SU-DHL-6 (cell line): ENCODE data around the gene TMEM232.

ENCODE experiments used
- H2AFZ ChIP-seq: fragments of 200-600 bp; sonication (generic); 2 replicates; pipeline ENCODE4 v1.6.1; 2014; ENCODE audit warnings: low read depth, mild to moderate bottlenecking, moderate library complexity, mixed read lengths, antibody characterized with exemption, low read length; ENCODE audit not compliant: severe bottlenecking
- H3F3A ChIP-seq: fragments of 200-600 bp; shearing (Covaris generic); 2 replicates; pipeline ENCODE4 v1.6.0; 2016; ENCODE audit warnings: antibody characterized with exemption, mild to moderate bottlenecking; ENCODE audit not compliant: insufficient read depth
- H3K27ac ChIP-seq: fragments of 200-600 bp; sonication (generic); 2 replicates; pipeline ENCODE4 v1.5.1; 2016; ENCODE audit warnings: low read depth, mild to moderate bottlenecking, low read length, moderate library complexity, mixed read lengths
- H3K27me3 ChIP-seq: fragments of 200-600 bp; sonication (generic), shearing (Covaris generic); 2 replicates; pipeline ENCODE4 v1.6.0; 2014; ENCODE audit warnings: mild to moderate bottlenecking, low read length
- H3K36me3 ChIP-seq: fragments of 200-600 bp; sonication (generic); 2 replicates; pipeline ENCODE4 v1.6.1; 2014; ENCODE audit warnings: mild to moderate bottlenecking, low read length, mixed read lengths
- H3K4me2 ChIP-seq: fragments of 300-600, 200-600 bp; shearing (Covaris generic), sonication (generic); 2 replicates; pipeline ENCODE4 v1.6.0; 2014; ENCODE audit warnings: low read length, low read depth, mild to moderate bottlenecking; ENCODE audit not compliant: poor library complexity, severe bottlenecking
- H3K4me3 ChIP-seq: fragments of 200-600 bp; sonication (generic); 2 replicates; pipeline ENCODE4 v1.5.1; 2014; ENCODE audit warnings: antibody characterized with exemption, low read length, mild to moderate bottlenecking, mixed read lengths; ENCODE audit not compliant: insufficient read depth, poor library complexity, severe bottlenecking
- H3K79me2 ChIP-seq: fragments of 200-600 bp; sonication (generic); 2 replicates; pipeline ENCODE4 v1.6.1; 2014; ENCODE audit warnings: mild to moderate bottlenecking, low read length, moderate library complexity; ENCODE audit not compliant: insufficient read depth
- H3K9ac ChIP-seq: fragments of 200-600 bp; sonication (generic); 2 replicates; pipeline ENCODE4 v1.7.0; 2014; ENCODE audit warnings: mild to moderate bottlenecking, low read length
- H3K9me2 ChIP-seq: fragments of 200-600 bp; sonication (generic); replicated peaks from 2 replicates; pipeline ENCODE4 v1.6.1; 2014; ENCODE audit warnings: low read length; ENCODE audit not compliant: insufficient read depth
- H3K9me3 ChIP-seq: fragments of 200-600 bp; sonication (generic); 2 replicates; pipeline ENCODE4 v1.6.1; 2014; ENCODE audit warnings: low read length, mixed read lengths; ENCODE audit not compliant: insufficient read depth
- H4K20me1 ChIP-seq: fragments of 200-600 bp; sonication (generic); 2 replicates; pipeline ENCODE4 v1.6.1; 2014; ENCODE audit warnings: low read depth, mild to moderate bottlenecking, antibody characterized with exemption, low read length, moderate library complexity, mixed read lengths
- EZH2phosphoT487 ChIP-seq: fragments of 200-600 bp; sonication (generic), shearing (Covaris generic); conservative IDR thresholded peaks from 2 replicates; pipeline ENCODE4 v1.6.1; 2018; ENCODE audit warnings: mild to moderate bottlenecking, antibody characterized with exemption, low read length, moderate library complexity, mixed read lengths
- TF ChIP-seq, protein P1 (sequence below): fragments of 200-600 bp; sonication (generic); IDR thresholded peaks from one replicate; pipeline ENCODE4 v1.5.1; 2017; ENCODE audit warnings: antibody characterized with exemption, mild to moderate bottlenecking, low read length, moderate library complexity; ENCODE audit not compliant: insufficient read depth, poor library complexity, severe bottlenecking

TMEM232 gene

DNA sequence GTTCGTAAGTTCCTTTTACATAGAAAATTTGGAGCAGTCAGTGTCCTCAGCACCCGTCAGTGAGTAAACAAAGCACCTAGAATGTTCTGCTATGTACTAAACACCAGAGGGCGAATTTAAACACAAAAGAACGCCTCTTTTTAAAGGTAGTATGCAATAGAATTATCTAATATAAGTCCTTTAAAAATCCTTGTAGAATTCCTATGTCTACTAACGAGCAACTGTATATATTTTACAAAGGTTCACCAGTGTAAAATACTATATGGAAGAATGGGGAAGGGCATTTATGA, 499 bp upstream of the TMEM232 start:
- no peaks in the 10 kb centered on the region for H3F3A ChIP-seq
- H3K27ac ChIP-seq: no peak overlapping the region
- no peak for TF ChIP-seq EZH2phosphoT487
- TF ChIP-seq, protein P1, sequence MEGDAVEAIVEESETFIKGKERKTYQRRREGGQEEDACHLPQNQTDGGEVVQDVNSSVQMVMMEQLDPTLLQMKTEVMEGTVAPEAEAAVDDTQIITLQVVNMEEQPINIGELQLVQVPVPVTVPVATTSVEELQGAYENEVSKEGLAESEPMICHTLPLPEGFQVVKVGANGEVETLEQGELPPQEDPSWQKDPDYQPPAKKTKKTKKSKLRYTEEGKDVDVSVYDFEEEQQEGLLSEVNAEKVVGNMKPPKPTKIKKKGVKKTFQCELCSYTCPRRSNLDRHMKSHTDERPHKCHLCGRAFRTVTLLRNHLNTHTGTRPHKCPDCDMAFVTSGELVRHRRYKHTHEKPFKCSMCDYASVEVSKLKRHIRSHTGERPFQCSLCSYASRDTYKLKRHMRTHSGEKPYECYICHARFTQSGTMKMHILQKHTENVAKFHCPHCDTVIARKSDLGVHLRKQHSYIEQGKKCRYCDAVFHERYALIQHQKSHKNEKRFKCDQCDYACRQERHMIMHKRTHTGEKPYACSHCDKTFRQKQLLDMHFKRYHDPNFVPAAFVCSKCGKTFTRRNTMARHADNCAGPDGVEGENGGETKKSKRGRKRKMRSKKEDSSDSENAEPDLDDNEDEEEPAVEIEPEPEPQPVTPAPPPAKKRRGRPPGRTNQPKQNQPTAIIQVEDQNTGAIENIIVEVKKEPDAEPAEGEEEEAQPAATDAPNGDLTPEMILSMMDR: no peak
- H3K27me3 ChIP-seq: no peaks in the 10 kb centered on the region
- H3K36me3 ChIP-seq: no peaks in the 10 kb centered on the region
- no peak overlapping the region for H2AFZ ChIP-seq
- no peaks in the 10 kb centered on the region for H3K9me2 ChIP-seq
- no peaks in the 10 kb centered on the region for H4K20me1 ChIP-seq
- H3K9ac ChIP-seq: no peak overlapping the region
- H3K4me2 ChIP-seq: no peak overlapping the region
- H3K79me2 ChIP-seq: no peaks in the 10 kb centered on the region
- H3K9me3 ChIP-seq: no peaks in the 10 kb centered on the region
- no peak overlapping the region for H3K4me3 ChIP-seq

DNA sequence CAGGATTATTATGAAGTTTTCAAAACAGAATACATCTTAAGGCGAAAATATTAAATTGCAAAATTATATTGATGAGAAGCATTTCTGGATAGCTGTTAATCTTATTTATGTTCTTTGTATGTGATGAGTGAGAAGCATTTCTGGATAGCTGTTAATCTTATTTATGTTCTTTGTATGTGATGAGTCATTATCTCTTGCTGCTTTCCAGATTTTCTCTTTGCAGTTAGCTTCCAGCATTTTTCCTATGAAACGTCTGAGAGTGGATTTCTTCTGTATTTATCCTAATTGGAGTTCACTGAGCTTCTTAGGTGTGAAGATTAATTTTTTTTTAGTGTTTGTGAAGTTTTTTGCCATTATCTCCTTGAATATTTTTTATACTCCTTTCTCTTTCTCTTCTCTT, 8.2 kb downstream of the TMEM232 start:
- no peak overlapping the region for H3K4me3 ChIP-seq
- H3K27me3 ChIP-seq: no peaks in the 10 kb centered on the region
- no peaks in the 10 kb centered on the region for H3K36me3 ChIP-seq
- no peaks in the 10 kb centered on the region for H3K9me2 ChIP-seq
- TF ChIP-seq, protein P1: no peak
- no peak for TF ChIP-seq EZH2phosphoT487
- no peak overlapping the region for H3K27ac ChIP-seq
- H3K9ac ChIP-seq: no peak overlapping the region
- H2AFZ ChIP-seq: no peak overlapping the region
- H4K20me1 ChIP-seq: no peaks in the 10 kb centered on the region
- no peaks in the 10 kb centered on the region for H3F3A ChIP-seq
- no peak overlapping the region for H3K4me2 ChIP-seq
- H3K9me3 ChIP-seq: no peaks in the 10 kb centered on the region
- no peaks in the 10 kb centered on the region for H3K79me2 ChIP-seq

DNA sequence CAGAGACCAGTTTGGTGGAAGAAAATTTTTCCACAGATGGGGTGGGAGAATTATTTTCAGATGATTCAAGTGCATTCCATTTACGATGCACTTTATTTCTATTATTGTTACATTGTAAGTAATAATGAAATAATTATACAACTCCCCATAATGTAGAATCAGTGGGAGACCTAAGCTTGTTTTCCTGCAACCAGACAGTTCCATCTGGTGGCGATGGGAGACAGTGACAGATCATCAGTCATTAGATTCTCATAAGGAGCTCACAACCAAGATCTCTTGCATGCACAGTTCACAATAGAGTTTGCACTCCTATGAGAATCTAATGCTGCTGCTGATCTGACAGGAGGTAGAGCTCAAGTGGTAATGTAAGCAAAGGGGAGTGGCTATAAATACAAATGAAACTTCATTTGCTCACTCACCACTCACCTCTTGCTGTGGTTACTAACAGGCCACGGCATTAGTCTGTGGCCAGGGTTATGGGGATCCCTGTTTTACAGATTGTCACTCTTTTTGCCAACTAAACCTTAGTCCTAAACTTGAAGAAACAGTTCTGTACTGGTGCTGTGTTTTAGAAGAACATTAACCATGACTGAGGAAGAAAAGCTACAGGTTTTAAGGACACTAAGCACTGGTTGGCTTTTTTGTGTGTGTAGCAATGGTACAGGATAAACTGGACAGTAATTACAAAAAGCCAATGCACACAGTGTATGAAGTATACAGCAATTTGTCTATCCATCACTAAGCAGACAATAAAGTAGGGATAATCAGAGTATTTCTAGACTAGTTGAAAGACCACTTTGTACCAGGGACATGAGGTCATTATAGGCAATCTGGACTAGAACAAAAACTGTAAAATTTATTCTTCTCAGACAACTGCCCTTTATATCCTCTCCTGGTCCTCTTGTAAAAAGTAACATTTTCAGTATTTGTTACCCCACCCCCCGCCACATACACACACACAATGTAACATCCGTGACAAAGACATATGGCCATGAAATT, 9.9 kb downstream of the TMEM232 start:
- Histone ChIP-seq H3K4me3 (no peak overlapping the region), H3K27ac (no peak overlapping the region), H3K36me3 (no peaks in the 10 kb centered on the region), H3K79me2 (no peaks in the 10 kb centered on the region), H3K9me3 (no peaks in the 10 kb centered on the region), H2AFZ (no peak overlapping the region), H3F3A (no peaks in the 10 kb centered on the region), H3K27me3 (no peaks in the 10 kb centered on the region), H3K9me2 (no peaks in the 10 kb centered on the region), H3K4me2 (no peak overlapping the region), H4K20me1 (no peaks in the 10 kb centered on the region), H3K9ac (no peak overlapping the region)
- TF ChIP-seq, protein P1: no peak
- TF ChIP-seq EZH2phosphoT487: no peak
